GM19395 (cell line): ENCODE data around the gene SH3PXD2B.

Experiments
- ATAC-seq: cut with Tn5 transposase; IDR thresholded peaks from one replicate; pipeline ENCODE4 v1.9.1; 2021; ENCODE audit warnings: mild to moderate bottlenecking, moderate library complexity; ENCODE audit not compliant: unreplicated experiment

SH3PXD2B gene

DNA sequence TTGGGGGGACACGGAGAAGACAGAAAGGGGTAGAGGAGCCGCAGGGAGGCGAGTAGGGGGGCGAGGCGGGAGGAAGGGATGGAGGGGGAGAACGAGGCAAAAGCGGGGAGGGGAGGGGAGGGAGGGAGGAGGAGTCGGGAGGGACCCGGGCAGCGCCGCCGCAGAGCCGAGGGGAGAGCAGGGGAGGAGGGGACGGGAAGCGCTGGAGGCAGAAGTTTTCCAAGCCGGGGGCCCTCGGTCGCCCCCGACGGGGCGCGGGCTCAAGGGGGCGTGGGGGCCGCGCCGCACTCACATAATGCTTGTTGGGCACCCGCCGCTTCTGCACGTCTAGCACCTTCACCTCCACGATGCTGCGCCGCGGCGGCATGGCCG, 353 bp downstream of the SH3PXD2B start:
- no peak for ATAC-seq

DNA sequence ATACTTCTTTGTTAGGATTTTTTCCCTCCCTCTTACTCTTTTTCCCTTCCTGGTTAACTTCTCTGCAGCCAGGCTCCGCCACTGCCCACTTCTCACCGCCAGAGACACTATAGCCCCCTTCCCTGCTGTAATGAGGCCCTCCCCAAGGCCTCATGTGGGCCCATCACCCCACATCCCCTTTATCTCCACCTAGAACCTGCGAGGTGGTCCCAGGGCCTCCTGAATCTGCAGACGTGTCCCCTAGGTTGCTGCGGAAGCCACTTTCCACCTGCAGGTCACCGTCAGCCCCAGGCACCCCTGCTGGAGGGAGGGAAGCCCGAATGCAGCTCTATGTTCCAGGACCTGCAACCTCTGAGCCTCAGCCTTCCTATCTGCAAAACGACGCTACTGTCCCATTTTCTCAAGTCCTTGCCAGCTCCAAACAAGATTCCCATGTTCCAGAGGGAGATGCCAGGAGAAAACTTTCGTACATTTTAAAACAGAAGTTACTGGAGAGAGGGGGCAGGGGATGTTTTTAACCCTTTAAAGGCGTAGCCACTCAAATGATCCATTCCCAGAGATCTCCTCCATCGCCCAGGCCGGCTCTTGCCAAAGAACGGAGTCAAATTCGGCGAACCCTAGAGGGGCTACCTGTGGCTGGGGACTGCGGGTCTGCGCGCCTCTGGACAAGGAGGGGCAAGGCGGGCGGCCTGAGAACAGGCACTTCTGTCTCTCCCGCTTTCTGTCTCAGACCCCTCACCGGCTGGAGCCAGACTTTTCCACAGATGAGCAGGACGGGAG, 929 bp downstream of the SH3PXD2B start:
- no peak for ATAC-seq

- ATAC-seq = no peak
Measured at GRCh38 chr5:172452398-172453205, 1.7 kb downstream of the SH3PXD2B start.

DNA sequence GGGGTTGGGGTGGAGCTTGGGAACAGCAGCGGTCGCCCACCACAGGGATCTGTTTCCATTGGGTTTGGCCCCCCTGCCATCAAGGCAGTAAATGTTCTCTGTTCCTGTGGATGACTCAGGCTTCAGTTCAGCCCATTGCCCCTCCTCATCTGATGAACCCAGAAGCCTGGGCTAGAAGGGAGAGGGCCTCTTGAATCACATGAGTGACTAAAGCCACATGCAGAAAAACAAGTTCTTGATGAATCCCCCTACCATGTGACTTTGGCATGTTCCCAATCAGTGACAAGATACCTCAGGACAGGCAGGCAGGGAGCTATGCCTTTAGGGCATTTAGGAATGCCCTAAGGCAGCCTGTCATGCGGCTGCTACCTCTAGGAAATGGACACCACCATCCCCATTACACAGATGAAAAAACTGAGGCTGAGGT, 2.5 kb downstream of the SH3PXD2B start:
- ATAC-seq = no peak

DNA sequence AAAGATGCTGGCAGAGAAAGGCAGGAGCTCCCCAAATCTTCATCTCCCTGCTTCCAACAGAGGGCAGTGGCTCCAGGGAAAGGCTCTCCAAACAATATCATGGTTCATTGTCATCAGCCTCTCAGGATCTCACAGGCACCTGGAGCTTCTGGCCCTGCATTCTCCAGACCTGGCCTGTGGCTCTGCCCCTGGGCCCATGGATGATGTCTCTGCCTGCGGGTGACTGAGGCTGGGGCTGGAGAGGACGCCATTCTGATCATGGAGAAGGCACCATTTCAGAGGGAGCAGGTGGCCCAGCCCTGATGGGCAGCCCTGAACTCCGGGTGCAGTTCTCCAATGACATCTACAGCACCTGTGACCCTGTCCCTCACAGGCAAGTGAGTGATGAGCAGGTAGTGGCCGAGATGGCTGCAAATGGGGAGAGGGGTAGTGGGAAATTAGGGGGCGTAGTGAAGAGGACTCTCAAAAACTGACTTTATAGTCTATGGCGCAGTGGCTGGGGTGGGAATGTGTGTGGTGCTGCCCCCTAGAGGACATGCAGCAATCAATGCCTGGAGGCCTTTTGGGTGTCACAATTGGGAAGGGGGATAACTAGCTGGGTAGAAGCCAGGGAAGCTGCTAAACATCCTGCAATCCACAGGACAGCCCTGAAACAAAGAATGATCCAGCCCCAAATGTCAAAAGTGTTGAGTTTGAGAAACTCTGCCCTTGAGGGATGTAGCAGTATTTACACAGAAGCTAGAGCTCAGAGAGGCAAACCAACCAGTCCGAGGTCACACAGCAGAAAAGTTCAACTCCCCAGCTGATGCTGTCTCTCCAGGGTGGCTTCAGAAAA, 3.2 kb downstream of the SH3PXD2B start:
- no peak for ATAC-seq

- no peak for ATAC-seq
Measured at GRCh38 chr5:172450453-172450852, 3.9 kb downstream of the SH3PXD2B start.

DNA sequence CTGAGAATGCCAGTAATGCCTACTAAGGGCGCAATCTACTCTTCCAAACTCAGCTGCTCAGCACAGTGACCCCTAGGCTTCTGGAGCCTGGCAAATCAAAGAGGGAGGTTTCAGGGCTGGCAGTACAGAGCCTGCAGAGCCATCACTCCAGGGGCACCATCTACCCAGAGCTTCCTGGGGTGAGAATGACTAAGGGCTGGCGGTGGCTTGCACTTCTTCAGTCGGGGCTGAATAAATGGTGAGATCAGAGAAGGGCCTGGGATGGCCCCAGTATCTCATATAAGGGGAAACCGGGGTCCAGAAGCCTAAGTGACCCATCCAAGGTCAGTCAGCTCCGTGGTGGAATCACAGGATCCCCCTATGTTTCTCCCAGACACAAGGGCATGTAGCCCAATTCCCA, 5.3 kb downstream of the SH3PXD2B start:
- ATAC-seq = no peak

DNA sequence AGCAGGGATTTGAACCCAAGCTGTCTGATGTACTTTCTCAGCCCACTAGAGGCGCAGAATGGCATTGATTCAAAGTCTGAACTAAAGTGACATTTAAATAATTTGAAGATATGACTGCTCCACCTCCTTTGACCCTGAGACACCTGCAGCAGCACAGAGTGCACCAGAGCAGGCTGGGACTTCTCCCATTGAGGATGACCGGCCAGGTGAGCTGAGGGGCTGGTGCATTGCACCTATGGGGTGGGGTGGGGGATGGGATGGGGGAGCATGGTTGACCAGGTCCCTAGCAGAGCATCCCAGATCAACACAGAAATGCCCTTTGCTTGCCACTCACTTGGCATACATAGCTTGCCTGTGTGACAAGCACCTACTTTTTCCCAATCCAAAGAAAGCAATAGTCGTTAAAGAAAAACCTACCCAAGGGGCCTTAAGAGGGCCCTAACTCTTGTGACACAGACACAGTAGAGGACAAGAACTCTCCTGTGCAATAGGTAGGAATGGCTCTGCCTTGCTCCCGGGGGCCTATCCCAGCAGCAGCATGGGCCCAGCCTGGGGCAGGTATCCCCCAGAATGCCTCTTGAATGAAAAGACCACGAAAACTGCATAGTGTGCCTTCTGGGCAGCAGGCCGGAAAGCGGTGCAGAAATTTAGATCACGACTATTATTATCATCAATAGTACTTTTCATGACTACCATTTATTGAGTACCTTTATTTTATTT, 6.5 kb downstream of the SH3PXD2B start:
- no peak for ATAC-seq

- no peak for ATAC-seq
Measured at GRCh38 chr5:172446336-172447051, 7.8 kb downstream of the SH3PXD2B start.

DNA sequence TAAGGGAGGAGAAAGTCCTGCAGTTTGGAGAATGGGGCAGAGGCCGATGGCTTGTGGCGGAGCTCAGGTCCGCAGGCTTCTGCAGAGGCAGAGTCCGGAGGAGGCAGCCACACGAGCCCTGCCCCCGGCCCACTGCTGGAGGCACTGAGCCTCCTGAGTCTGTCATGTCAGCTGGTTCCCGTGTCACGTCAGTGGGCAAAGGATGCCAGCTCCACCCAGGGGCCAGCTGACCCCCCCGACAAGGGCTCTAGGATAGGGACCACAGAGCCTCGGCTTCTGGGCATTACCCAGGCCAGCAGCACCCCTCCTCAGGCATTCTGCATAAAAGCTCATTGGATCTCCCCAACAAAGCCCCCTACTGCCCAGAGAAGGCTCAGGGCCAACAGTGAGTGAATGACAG, 8.5 kb downstream of the SH3PXD2B start:
- no peak for ATAC-seq

GRCh38 chr5:172444626-172445365, 9.5 kb downstream of the SH3PXD2B start:
- ATAC-seq = no peak

GRCh38 chr5:172444110-172444510, 10.2 kb downstream of the SH3PXD2B start:
- ATAC-seq = no peak

- ATAC-seq = no peak
Measured at GRCh38 chr5:172443441-172444109, 10.8 kb downstream of the SH3PXD2B start.

DNA sequence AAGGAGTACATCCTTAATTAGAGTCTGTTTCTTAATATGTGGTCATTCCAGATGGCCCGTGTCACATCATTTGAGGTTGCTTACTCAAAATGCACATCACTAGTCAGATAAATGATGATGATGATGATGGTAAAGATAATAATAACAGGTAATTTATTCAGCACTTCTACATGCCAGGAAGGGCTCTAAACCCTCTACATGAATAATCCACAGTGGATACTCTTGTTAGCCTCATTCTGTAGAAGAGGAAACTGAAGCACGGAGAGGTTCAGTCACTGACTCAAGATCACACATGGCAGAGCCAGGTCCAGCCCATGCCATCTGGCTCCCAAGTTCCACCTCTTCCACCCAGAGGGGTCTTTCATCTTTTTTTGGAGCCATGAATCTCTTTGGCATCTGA, 11.7 kb downstream of the SH3PXD2B start:
- no peak for ATAC-seq

DNA sequence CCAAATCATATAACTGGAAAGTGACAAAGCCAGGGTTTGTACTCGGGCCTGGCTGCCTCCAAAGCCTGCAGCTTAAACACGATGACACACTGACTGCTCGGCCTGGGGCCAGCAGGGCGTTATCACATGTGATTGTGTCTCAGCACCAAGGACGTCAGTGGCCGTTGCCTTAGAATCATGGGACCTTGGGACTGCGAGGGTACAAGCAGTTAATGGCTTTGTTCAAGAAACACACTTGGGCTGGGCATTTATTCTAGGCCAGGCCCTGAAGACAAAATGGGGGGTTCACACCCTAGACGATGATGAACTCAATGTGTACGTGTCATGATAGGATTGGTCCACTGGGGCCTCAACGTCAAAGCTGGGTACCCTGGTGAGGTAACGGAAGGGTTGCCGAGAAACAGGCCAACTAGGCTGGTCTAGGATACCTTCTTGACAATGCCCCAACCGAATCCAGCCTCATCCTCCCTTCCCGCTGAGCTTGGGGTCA, 13.0 kb downstream of the SH3PXD2B start:
- ATAC-seq = no peak

GRCh38 chr5:172440486-172440885, 13.8 kb downstream of the SH3PXD2B start:
- no peak for ATAC-seq

- no peak for ATAC-seq
Measured at GRCh38 chr5:172439785-172440477, 14.4 kb downstream of the SH3PXD2B start.

DNA sequence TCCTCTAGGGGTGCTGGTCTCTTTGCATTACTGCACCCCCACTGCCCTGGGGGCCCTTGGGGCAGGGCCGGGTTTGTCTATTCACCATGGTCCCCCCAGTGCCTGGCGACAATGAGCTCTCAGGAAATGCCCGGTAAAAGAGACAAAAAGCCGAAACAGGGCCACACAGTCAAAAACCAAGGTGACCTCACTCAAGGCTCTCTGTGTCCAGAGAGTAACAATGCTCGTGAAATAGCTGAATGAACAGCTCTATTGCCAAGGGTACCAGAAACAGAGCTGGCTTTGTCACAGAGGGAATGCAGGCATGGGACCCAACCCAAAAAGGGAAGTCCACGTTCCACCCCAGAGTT, 16.0 kb downstream of the SH3PXD2B start:
- no peak for ATAC-seq
